Measurements from ENCODE around the gene PDGFC.

- no peak for TF ChIP-seq POLR2A (IDR thresholded peaks at IDR 0.05)
- no peak for TF ChIP-seq POLR2AphosphoS5 (IDR thresholded peaks at IDR 0.05)
Measured at GRCh38 chr4:156718226-156718625, 253.4 kb downstream of the PDGFC start.

Data from stomach (tissue), 4 donors.